ENCODE results near the gene AKT1S1. TPM values are rescaled to one million over a fixed set of nuclear protein-coding genes. Genes with fewer than 3 reads are reported as not detected.

The AKT1S1 gene
- total RNA-seq, 1 experiment from 2014 or later = 64.6 TPM

- H3K4me1 Mint-ChIP-seq (ENCODE audit: low read depth, unreplicated experiment) = peaks cover 17% of the 10 kb centered on the region
- no TSS peak for BruUV-seq (replicated peaks)
These were observed 27.5 kb downstream of the AKT1S1 start for GRCh38 chr19:49849433-49850220.

GRCh38 chr19:49848938-49849337, 28.2 kb downstream of the AKT1S1 start:
- H3K4me1 Mint-ChIP-seq (ENCODE audit: low read depth, unreplicated experiment) = peaks cover 17% of the 10 kb centered on the region
- H3K4me3 Mint-ChIP-seq (ENCODE audit: unreplicated experiment) = peak overlapping the region; percentile 32
- H3K36me3 ChIP-seq (ENCODE audit: control insufficient read depth, insufficient read depth, low read length) = no peaks in the 10 kb centered on the region
- H3K27ac Mint-ChIP-seq (ENCODE audit: unreplicated experiment) = no peak overlapping the region
- no peaks in the 10 kb centered on the region for H3K27me3 ChIP-seq (replicated peaks; ENCODE audit: control insufficient read depth, insufficient read depth, low read length)
- peaks cover 16% of the 10 kb centered on the region for H3K9me3 Mint-ChIP-seq (ENCODE audit: unreplicated experiment)
- no peaks in the 10 kb centered on the region for H3K27me3 Mint-ChIP-seq (ENCODE audit: insufficient read depth, unreplicated experiment)
- intact Hi-C loops (cut with micrococcal nuclease; ENCODE audit: unreplicated experiment) = no loop called here
- no TSS peak for BruUV-seq (replicated peaks)
- no peak overlapping the region for H3K4me3 ChIP-seq (ENCODE audit: low read depth, low read length)
- H3K4me1 ChIP-seq = peaks cover 14% of the 10 kb centered on the region
- CTCF ChIA-PET = no interaction called here
- no peak for DNase-seq
- POLR2A ChIA-PET = interaction anchor here (1.1 kb wide), 1 partner anchor 207 kb away, joined by 3 read pairs; the partner anchor contains the start of gene SCAF1
- H3K36me3 Mint-ChIP-seq (ENCODE audit: insufficient read depth, unreplicated experiment) = peaks cover 51% of the 10 kb centered on the region
- no peaks in the 10 kb centered on the region for H3K9me3 ChIP-seq
- no peak for TF ChIP-seq CTCF (IDR thresholded peaks at IDR 0.05; ENCODE audit: insufficient read depth in 1 of 2, low read depth in 1 of 2, low read length in 1 of 2, severe bottlenecking in 1 of 2, unreplicated experiment in 1 of 2)

More at GRCh38 chr19:49849433-49850220, 27.5 kb downstream of the AKT1S1 start:
- Mint-ChIP-seq H3K36me3 (ENCODE audit: insufficient read depth, unreplicated experiment) (peaks cover 52% of the 10 kb centered on the region), H3K27ac (ENCODE audit: unreplicated experiment) (peak overlapping the region; percentile 97), H3K4me3 (ENCODE audit: unreplicated experiment) (peak overlapping the region; percentile 82), H3K27me3 (ENCODE audit: insufficient read depth, unreplicated experiment) (no peaks in the 10 kb centered on the region), H3K9me3 (ENCODE audit: unreplicated experiment) (peaks cover 16% of the 10 kb centered on the region)
- intact Hi-C loops (cut with micrococcal nuclease; ENCODE audit: unreplicated experiment) = loop anchor here (1.0 to 5.0 kb wide), 3 partner anchors 20 to 82 kb away; partner anchors contain the start of genes AP2A1 and MED25
- no peak for TF ChIP-seq CTCF (IDR thresholded peaks at IDR 0.05; ENCODE audit: insufficient read depth in 1 of 2, low read depth in 1 of 2, low read length in 1 of 2, severe bottlenecking in 1 of 2, unreplicated experiment in 1 of 2)
- no peaks in the 10 kb centered on the region for H3K9me3 ChIP-seq
- DNase-seq = no peak
- no peaks in the 10 kb centered on the region for H3K36me3 ChIP-seq (ENCODE audit: control insufficient read depth, insufficient read depth, low read length)
- ChIA-PET POLR2A (interaction anchor here (0.6 to 1.7 kb wide), 6 partner anchors 16 to 208 kb away, joined by 3 to 17 read pairs (median 7); partner anchors contain the start of genes AP2A1 and SCAF1), CTCF (interaction anchor here (1.1 kb wide), 1 partner anchor 13 kb away, joined by 4 read pairs; no protein-coding TSS in a partner anchor)
- H3K4me3 ChIP-seq (ENCODE audit: low read depth, low read length) = peak overlapping the region; percentile 73
- H3K4me1 ChIP-seq = peaks cover 14% of the 10 kb centered on the region
- no peaks in the 10 kb centered on the region for H3K27me3 ChIP-seq (replicated peaks; ENCODE audit: control insufficient read depth, insufficient read depth, low read length)

- no peaks in the 10 kb centered on the region for H3K27me3 Mint-ChIP-seq (ENCODE audit: insufficient read depth, unreplicated experiment)
- POLR2A ChIA-PET = interaction anchor here (0.6 kb wide), 1 partner anchor 81 kb away, joined by 4 read pairs; the partner anchor contains the start of gene AP2A1
- peaks cover 17% of the 10 kb centered on the region for H3K4me1 Mint-ChIP-seq (ENCODE audit: low read depth, unreplicated experiment)
- no peak for DNase-seq
- no peak overlapping the region for H3K4me3 ChIP-seq (ENCODE audit: low read depth, low read length)
- CTCF ChIA-PET = interaction anchor here (0.6 kb wide), 1 partner anchor 40 kb away, joined by 3 read pairs; no protein-coding TSS in a partner anchor
- intact Hi-C loops (cut with micrococcal nuclease; ENCODE audit: unreplicated experiment) = no loop called here
- no peak for TF ChIP-seq CTCF (IDR thresholded peaks at IDR 0.05; ENCODE audit: insufficient read depth in 1 of 2, low read depth in 1 of 2, low read length in 1 of 2, severe bottlenecking in 1 of 2, unreplicated experiment in 1 of 2)
- no peaks in the 10 kb centered on the region for H3K27me3 ChIP-seq (replicated peaks; ENCODE audit: control insufficient read depth, insufficient read depth, low read length)
- BruUV-seq (replicated peaks) = no TSS peak
- peaks cover 14% of the 10 kb centered on the region for H3K4me1 ChIP-seq
- peaks cover 50% of the 10 kb centered on the region for H3K36me3 Mint-ChIP-seq (ENCODE audit: insufficient read depth, unreplicated experiment)
- H3K9me3 ChIP-seq = no peaks in the 10 kb centered on the region
- H3K27ac Mint-ChIP-seq (ENCODE audit: unreplicated experiment) = no peak overlapping the region
- no peaks in the 10 kb centered on the region for H3K36me3 ChIP-seq (ENCODE audit: control insufficient read depth, insufficient read depth, low read length)
- H3K9me3 Mint-ChIP-seq (ENCODE audit: unreplicated experiment) = peaks cover 16% of the 10 kb centered on the region
- H3K4me3 Mint-ChIP-seq (ENCODE audit: unreplicated experiment) = no peak overlapping the region
These were observed 29.1 kb downstream of the AKT1S1 start for GRCh38 chr19:49847731-49848696.
